Brain pericyte (primary cell): Measurements from ENCODE around the gene RCAN3.

Source experiments
- DNase-seq: peaks from one replicate; pipeline ENCODE4 v3.0.0-alpha.2; 2012; ENCODE audit warnings: low read depth, low spot score

Gene RCAN3

DNA sequence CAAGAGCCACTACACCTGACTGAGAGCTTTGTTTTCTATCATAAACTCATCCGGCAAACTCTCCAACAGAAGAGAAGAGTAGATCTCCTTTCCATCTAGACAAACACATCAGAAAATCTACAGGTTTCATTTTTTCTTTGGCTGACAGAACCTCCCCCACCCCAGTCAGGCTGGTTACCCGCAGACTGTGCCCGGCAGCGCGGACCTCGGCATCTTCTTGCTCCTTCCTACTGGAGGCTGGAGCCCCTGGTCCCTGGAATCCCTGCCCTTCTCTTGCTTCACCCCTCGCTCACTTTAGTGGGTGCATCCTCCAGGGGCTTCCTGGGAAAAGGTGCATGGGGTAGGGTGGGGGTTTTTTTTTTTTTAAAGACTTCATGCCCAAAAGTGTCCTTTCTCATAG is 76.2 kb downstream of the RCAN3 start:
- no peak for DNase-seq

DNA sequence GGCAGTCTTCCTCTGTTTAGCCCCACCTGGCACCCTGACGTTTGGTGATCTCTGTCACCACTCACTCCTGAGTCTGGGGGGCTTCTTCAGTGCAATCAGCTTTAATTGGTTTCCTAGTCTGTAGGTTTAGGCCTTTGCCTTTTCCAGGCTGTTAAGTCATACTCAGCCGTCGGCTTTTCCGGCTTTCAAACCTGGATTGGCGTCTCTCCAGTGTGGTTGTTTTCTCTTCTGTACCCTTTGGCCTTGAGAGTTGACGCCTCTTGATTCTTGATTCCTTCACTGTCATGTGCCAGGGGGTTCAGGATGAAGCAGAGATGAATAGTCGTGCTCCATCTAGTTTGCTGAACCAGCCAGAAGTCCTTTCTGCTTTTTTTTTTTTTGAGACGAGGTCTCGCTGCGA is 78.1 kb downstream of the RCAN3 start:
- no peak for DNase-seq

DNA sequence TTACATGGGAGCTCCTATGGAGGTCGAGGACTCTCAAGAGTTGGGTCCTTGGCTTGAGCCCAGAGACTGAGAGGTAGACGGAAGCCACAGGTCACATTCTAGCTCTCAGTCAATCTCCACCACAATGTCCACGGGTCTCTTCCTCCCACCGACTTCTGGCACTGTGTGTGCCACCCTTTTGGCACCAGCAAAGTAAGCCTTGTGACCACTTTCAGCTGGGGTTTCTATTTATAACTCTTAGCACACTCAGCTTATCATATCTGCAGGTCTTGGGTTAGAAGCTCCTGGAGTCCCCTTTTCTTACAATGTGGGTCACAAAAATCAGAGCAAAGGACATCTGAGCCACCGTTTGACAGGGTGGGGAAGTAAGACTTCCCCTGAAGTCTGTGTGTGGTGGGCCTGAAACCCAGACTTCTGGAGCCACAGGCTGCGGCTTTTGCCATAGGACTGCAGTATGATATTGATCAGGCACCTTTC is 81.6 kb downstream of the RCAN3 start:
- no peak for DNase-seq

DNA sequence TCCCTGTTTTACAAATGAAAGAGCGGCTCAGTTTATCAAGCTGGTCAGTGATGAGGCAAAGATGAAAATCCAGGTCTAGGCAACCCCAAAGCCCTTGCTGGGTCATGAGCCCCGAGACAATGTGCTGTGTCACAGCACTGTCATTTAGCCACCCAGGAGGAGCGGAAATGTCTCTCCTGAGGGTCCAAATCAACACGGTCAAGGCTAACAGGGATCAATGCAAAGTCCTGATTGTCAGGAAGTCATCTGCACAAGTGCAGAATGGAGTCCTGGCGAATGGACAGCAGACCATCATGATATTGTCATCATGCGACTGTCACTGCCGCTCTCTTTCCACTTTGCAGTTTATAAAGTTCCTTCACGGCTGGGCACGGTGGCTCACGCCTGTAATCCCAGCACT is 83.5 kb downstream of the RCAN3 start:
- DNase-seq: no peak

DNA sequence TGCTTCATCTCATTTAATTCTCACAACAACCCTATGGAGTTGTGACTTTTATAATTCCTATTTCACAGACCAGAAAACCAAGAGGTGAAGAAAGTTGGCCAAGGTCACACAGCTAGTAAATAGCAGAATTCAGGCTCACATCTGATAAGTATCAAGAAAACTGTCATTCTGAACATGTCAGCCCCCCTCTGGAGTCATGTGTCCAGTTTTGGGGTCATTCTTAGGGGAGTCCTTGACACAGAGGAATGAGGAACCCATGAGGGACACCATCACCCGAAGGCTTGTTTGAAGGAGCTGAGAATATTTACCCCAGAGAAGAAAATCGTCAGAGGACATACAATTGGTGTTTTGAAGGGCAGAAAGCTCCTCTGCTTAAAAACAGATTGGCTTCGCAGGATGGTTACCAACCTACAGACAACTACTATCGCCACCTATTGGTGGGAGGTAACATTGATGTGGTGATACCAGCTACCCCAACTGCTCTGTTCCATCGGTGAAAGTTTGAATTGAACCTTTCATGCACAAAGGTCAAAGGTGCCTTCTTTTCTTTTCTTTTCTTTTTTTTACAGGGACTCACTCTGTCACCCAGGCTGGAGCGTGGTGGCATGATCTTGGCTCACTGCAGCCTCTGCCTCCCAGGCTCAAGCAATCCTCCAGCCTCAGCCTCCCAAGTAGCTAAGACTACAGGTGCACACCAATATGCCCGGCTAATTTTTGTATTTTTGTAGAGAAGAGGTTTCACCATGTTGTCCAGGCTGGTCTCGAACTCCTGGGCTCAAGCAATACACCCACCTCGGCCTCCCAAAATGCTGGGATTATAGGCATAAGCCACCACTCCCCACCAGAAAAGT is 84.6 kb downstream of the RCAN3 start:
- no peak for DNase-seq

DNA sequence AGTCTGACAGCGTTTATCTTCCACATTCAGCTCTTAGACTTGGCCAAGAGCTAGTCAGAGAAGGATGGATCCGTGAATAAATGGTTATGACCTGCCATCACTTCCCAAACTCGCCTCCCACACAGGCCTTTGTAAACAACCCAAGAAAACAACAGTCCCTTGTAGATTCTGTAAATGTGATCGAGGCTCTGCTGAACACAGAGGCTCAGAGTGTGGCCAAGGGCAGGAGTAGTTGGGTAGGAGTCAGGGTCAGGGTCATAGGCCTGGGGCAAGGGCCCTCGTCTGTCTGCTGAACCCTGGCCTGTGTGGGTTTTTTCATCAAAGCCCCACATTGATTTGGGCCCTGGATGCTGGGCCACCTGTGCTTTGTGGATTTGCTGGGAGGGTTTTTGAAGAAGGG is 85.9 kb downstream of the RCAN3 start:
- no peak for DNase-seq

DNA sequence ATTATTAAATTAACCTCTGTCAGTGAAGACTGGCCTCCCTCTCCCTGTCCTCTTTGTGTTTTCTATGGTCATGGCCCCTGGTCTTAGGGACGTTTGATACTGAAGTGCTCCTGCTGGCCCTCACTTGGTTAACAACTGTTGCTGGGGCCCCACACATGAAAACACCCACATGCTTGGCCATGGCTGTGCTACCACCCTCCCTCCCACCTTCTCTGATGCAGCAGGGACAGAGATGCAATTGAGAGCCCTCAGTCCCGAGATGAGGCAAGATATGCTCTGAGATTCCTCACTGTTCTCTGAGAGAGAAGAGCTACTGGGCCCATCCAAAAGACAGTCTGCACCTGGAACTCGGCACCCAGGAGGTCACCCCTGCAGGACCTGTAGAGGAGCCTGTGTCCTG is 86.6 kb downstream of the RCAN3 start:
- DNase-seq: no peak
